Measurements from ENCODE around the gene PRKD1. TPM values are rescaled to one million over a fixed set of nuclear protein-coding genes. Genes with fewer than 3 reads are reported as not detected.
A peak's percentile ranks its signal among the peaks of the same experiment; 100 is the strongest.

PRKD1 gene
- total and polyA plus RNA-seq, 2 of the 13 experiments (the other 11 are each of a cell fraction or from before 2014, with no cell fraction given), result 0.22 to 1.3 TPM

DNA sequence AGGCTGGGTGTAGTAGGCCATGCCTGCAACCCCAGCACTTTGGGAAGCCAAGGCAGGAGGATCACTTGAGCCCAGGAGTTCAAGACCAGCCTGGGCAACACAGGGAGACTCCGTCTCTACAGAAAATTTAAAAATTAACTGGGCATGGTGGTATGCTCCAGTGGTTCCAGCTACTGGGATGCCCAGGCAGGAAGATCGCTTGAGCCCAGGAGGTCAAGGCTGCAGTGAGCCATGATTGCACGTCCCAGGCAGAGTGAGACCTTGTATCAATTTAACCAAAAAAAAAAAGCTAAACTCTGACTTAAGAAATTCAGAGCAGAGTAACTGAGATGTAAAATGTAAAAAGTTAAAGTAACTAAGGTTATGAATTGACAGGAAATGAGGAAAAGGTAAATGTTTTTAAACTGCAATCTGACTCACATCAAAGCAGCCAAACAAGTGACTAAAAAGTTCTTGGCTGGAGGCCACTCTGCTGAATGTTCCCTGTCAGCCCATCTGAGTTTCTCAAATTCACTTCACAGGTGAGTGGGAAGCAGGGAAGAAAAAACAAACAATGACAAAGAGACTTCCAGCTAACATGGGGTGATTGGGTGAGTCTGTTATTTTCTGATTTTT is 21.3 kb downstream of the PRKD1 start (continued):
- TF ChIP-seq SATB2 (CRISPR knock-in tag; IDR thresholded peaks at IDR 0.05), result 0 out of 2 replicates have a peak, but pooled peaks have one; percentile 23
- no peak for TF ChIP-seq ZNF12 (CRISPR knock-in tag; IDR thresholded peaks at IDR 0.05)
- TF ChIP-seq, protein P1, sequence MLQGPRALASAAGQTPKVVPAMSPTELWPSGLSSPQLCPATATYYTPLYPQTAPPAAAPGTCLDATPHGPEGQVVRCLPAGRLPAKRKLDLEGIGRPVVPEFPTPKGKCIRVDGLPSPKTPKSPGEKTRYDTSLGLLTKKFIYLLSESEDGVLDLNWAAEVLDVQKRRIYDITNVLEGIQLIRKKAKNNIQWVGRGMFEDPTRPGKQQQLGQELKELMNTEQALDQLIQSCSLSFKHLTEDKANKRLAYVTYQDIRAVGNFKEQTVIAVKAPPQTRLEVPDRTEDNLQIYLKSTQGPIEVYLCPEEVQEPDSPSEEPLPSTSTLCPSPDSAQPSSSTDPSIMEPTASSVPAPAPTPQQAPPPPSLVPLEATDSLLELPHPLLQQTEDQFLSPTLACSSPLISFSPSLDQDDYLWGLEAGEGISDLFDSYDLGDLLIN (CRISPR knock-in tag; IDR thresholded peaks at IDR 0.05; ENCODE audit: borderline replicate concordance), result no peak
- TF ChIP-seq ZNF30 (CRISPR knock-in tag; IDR thresholded peaks at IDR 0.05), result no peak
- TF ChIP-seq, protein P2, sequence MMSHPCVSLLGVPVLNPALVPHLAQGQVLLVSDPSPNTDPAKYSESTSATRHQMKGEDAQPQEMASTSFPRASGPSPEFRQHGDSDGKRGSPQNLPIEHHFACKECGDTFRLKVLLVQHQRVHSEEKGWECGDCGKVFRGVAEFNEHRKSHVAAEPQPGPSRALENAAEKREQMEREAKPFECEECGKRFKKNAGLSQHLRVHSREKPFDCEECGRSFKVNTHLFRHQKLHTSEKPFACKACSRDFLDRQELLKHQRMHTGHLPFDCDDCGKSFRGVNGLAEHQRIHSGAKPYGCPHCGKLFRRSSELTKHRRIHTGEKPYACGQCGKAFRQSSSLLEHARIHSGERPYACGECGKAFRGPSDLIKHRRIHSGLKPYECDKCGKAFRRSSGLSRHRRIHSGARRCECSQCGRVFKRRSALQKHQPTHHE (CRISPR knock-in tag; IDR thresholded peaks at IDR 0.05; ENCODE audit: borderline replicate concordance), result 0 out of 2 replicates have a peak, but pooled peaks have one; percentile 34

DNA sequence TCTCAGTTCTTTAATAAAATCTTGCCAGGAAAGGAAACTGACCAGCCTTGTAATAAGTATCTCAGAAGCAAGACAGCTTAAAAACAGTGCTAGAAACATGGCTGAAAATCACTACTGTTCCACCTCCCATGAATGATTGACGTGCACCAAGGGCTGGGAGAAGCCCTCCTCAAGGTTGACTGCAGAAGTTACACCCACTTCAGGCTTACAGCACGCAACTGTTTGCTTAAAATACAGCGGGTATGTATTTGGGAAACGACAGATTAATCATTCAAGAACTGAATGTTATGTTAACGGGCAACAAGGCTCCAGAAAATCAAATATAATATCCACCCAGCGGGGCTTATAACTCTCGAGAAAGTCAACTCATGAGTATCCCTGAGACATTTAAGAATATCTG is 22.1 kb downstream of the PRKD1 start:
- ATAC-seq (peak; percentile 31; the same call in 1 of the 3 replicates), DNase-seq (ENCODE audit: low spot score) (no peak), FAIRE-seq (no peak)
- Histone ChIP-seq H3K79me2 (ENCODE audit: insufficient read depth, low read length) (no peaks in the 10 kb centered on the region), H3K27me3 (ENCODE audit: control insufficient read depth in 1 of 2, insufficient read depth in 2 of 2, low read length in 2 of 2) (no peaks in the 10 kb centered on the region), H4K20me1 (ENCODE audit: insufficient read depth, low read length) (no peaks in the 10 kb centered on the region), H3K9ac (ENCODE audit: insufficient read depth, low read depth, low read length) (no peak overlapping the region), H3K4me2 (ENCODE audit: low read depth, low read length) (no peak overlapping the region), H2AFZ (ENCODE audit: low read length) (no peak overlapping the region), H3K4me3 (replicated peaks in 1 of 3; ENCODE audit: insufficient read depth in 1 of 3, low read depth in 2 of 3, low read length in 3 of 3) (no peak overlapping the region), H3K4me1 (ENCODE audit: insufficient read depth, low read length) (0 out of 2 replicates have a peak, but pooled peaks cover 8% of the 10 kb centered on the region), H3K9me3 (ENCODE audit: low read length) (peaks cover 45% of the 10 kb centered on the region), H3K27ac (ENCODE audit: extremely low read length, insufficient read depth, low read length) (no peak overlapping the region), H3K36me3 (replicated peaks in 1 of 2; ENCODE audit: control insufficient read depth in 1 of 2, insufficient read depth in 2 of 2, low read length in 2 of 2) (no peaks in the 10 kb centered on the region)
- intact Hi-C loops (cut with micrococcal nuclease; ENCODE audit: unreplicated experiment) (no loop called here), in situ Hi-C loops (cut with HindIII; ENCODE audit: extremely low pct_ligation_motif_present, low pct_unique_long_range_greater_than_20kb) (no loop called here)
- CTCF ChIA-PET (ENCODE audit: low intra/inter-chr PET ratio, low total read pairs), result no interaction called here
- POLR2A ChIA-PET, result no interaction called here
- BruUV-seq (replicated peaks), result no TSS peak
- TF ChIP-seq TAF15 (IDR thresholded peaks at IDR 0.05; ENCODE audit: low read depth, low read length, poor library complexity, severe bottlenecking) (no peak), ZFP90 (CRISPR knock-in tag; IDR thresholded peaks at IDR 0.05; ENCODE audit: borderline replicate concordance) (no peak), ZNF781 (CRISPR knock-in tag; IDR thresholded peaks at IDR 0.05; ENCODE audit: borderline replicate concordance, not compliant biosample characterization) (no peak), ZNF12 (CRISPR knock-in tag; IDR thresholded peaks at IDR 0.05) (no peak)
- TF ChIP-seq, protein P3, sequence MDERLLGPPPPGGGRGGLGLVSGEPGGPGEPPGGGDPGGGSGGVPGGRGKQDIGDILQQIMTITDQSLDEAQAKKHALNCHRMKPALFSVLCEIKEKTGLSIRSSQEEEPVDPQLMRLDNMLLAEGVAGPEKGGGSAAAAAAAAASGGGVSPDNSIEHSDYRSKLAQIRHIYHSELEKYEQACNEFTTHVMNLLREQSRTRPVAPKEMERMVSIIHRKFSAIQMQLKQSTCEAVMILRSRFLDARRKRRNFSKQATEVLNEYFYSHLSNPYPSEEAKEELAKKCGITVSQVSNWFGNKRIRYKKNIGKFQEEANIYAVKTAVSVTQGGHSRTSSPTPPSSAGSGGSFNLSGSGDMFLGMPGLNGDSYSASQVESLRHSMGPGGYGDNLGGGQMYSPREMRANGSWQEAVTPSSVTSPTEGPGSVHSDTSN (CRISPR knock-in tag; IDR thresholded peaks at IDR 0.05), result peak; percentile 54; the same call in 1 of the 2 replicates
- WGBS (ENCODE audit: low lambda C conversion rate), result 18% methylated on average over 7 of the region's 7 CpGs

Data from HepG2 (cell line).